ENCODE measurements around the gene TRABD2B.

TRABD2B gene

DNA sequence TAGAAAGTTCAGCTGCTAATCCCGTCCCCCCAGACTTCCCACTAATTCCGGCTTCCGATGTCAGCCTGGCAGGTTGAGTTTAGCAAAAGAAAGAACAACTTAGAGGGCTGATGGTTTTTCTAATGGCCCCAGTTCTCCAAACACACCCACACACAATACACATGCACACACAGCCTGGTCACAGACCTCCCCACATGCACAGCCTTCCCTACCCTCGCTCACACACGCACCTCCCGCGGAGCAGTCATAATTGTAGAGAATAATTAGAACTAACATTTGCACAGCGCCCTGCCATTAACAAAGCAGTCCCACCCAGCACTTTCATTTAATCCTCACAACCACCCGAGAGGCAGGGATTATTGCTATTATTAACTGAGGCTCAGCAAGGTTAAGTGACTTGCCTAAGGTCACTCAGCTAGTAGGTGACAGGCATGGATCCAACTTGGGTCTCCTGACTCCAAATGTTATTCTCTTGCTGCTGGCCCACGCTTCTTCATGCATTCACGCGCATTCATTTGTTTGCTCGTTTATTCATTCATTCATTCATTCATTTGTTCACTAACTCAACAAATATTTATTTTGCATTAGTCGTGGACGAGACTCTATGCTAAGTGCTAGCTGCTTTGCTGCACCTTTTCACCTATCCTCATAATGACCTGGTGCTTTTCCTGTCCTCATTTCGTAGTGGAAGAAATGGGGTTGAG is 284.4 kb downstream of the TRABD2B start:
- DNase-seq = no peak

DNA sequence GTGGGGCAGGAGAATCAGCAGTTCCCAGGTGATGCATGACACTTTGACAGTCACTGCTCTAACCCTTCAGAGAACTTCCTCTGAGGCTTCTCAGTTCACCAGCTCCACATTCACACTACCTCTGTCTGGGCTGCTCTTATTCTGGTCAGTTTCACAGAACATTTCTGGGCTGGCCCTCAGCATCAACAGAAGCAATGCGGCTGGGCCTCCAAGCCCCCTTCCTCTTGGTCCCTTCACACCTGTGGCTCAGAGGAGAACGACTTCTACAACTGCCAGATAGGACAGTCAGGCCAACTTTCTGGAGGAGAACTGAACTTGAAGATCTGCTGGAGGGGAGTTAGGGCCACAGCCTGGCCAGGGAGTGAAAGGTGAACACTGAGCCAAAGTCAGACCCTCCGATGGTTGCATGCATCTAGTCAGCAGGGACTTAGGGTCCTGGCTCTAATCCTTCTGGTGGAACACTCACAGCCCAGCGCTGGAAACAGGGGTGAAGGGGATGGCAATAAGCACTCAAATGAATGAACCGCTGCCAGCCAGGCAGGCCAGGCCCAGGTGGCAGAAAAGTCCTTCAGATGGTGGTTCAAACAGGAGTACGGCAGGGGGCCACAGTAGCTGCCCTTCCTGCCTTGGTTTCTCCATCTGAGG is 285.2 kb downstream of the TRABD2B start:
- DNase-seq = no peak

DNA sequence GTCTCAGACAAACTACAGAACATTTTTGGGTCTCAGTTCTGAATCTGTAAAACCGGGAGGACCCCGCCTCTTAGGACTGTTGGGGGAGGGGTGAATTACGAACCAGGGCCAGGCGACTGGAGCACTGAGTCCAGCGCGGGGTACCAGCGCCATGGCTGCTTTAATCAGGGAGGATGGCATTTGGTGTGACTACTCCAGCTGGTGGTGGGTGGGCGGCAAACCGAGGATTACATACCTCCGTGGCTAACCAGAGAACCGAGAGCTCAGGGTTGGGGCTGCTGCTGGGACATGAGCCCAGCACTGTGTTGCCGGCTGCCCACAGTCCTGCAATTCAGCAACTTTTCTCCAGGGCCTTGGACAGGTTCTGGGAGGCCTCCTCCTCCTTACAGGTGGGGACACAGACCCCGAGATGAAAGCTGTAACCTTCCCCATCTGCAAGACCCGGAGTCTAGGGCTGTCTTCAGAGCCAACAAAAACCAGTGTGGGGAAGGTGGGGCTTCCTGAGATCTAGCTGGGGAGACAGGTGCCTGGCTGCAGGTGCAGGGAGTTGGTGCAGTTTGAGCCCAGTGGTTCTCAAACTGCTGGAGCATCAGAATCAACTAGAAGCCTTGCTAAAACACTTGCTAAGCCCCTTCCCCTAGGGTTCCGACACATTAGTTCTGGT is 285.9 kb downstream of the TRABD2B start:
- no peak for DNase-seq

All from stimulated activated CD4-positive, alpha-beta T cell treated with anti-CD3 and anti-CD28 coated beads, Interleukin-1b, Interleukin-23, amount 100 ng/mL, for 48 hours (primary cell).